HG02981 (cell line): ENCODE data around the gene HOXB7.

Experiments used
- ATAC-seq: cut with Tn5 transposase; IDR thresholded peaks from one replicate; pipeline ENCODE4 v1.9.1; 2021; ENCODE audit warnings: mild to moderate bottlenecking, moderate library complexity; ENCODE audit not compliant: unreplicated experiment

HOXB7 gene

GRCh38 chr17:48637323-48638260 lies 26.8 kb upstream of the HOXB7 start:
- ATAC-seq, result no peak

GRCh38 chr17:48636177-48637018 lies 25.6 kb upstream of the HOXB7 start:
- no peak for ATAC-seq

- no peak for ATAC-seq
These were observed 23.8 kb upstream of the HOXB7 start for GRCh38 chr17:48634493-48635208.

GRCh38 chr17:48633266-48633677 lies 22.5 kb upstream of the HOXB7 start:
- ATAC-seq, result no peak

GRCh38 chr17:48632579-48633265 lies 21.9 kb upstream of the HOXB7 start:
- no peak for ATAC-seq

- no peak for ATAC-seq
These were observed 21.1 kb upstream of the HOXB7 start for GRCh38 chr17:48631693-48632578.

- no peak for ATAC-seq
These were observed 20.3 kb upstream of the HOXB7 start for GRCh38 chr17:48630925-48631692.

GRCh38 chr17:48630009-48630924 lies 19.4 kb upstream of the HOXB7 start:
- no peak for ATAC-seq

- ATAC-seq, result no peak
These were observed 18.6 kb upstream of the HOXB7 start for GRCh38 chr17:48629411-48629759.

GRCh38 chr17:48628649-48629410 lies 18.0 kb upstream of the HOXB7 start:
- ATAC-seq, result no peak

- ATAC-seq, result no peak
These were observed 17.1 kb upstream of the HOXB7 start for GRCh38 chr17:48627623-48628521.

GRCh38 chr17:48627118-48627597 lies 16.3 kb upstream of the HOXB7 start:
- ATAC-seq, result no peak

- ATAC-seq, result no peak
These were observed 15.7 kb upstream of the HOXB7 start, which contains the start of gene HOXB9 for GRCh38 chr17:48626245-48627117. Gene HOXB9, minus strand, starts transcription at chr17:48626358. Its CDS starts 89 bp downstream, at chr17:48626269.

GRCh38 chr17:48625495-48626244 lies 14.9 kb upstream of the HOXB7 start:
- ATAC-seq, result no peak
